Stomach (tissue), 9 donors: Measurements from ENCODE around the gene SEMA3D. TPM values are rescaled to one million over a fixed set of nuclear protein-coding genes. Genes with fewer than 3 reads are reported as not detected.
A peak's percentile ranks its signal among the peaks of the same experiment; 100 is the strongest.

Experiments used
- DNase-seq, 2 donors: peaks; one replicate each; pipeline versions ENCODE4 v3.0.0 to v3.0.0-alpha.2; 2013 to 2019
- H3K27ac ChIP-seq, 5 donors: fragments of 200-600 bp in 4 of 5; sonication (generic) in 4 of 5; one replicate each; pipeline ENCODE4 v1.5.1; 2013 to 2019; ENCODE audit warnings: mild to moderate bottlenecking in 1 of 5, moderate library complexity in 1 of 5
- H3K27me3 ChIP-seq, 3 donors: fragments of 200-600 bp; sonication (generic); one replicate each; pipeline ENCODE4 v1.5.1; 2017 to 2019; ENCODE audit warnings: mixed run types in 1 of 3
- H3K36me3 ChIP-seq, 4 donors: fragments of 200-600 bp; sonication (generic); 1 replicate in 3 of 4; 2 replicates in 1 of 4; pipeline ENCODE4 v1.5.1; 2016 to 2019
- H3K4me1 ChIP-seq, 4 donors: fragments of 200-600 bp; sonication (generic); one replicate each; pipeline ENCODE4 v1.5.1; 2016 to 2019
- H3K4me3 ChIP-seq, 4 donors: fragments of 200-600 bp; sonication (generic) in 3 of 4; one replicate each; pipeline ENCODE4 v1.5.1; 2016 to 2019; ENCODE audit warnings: mild to moderate bottlenecking in 1 of 4
- H3K9me3 ChIP-seq, 4 donors: fragments of 200-600 bp; sonication (generic); one replicate each; pipeline ENCODE4 v1.5.1; 2016 to 2019
- CTCF ChIP-seq, 7 experiments: fragments of 450-650 bp in 4 of 7; fragments of 200-600 bp in 3 of 7; sonication (generic) in 3 of 7; IDR thresholded peaks; one replicate each; pipeline ENCODE4 v1.5.1; 2016 to 2019; ENCODE audit warnings: antibody characterized with exemption in 7 of 7, control low read depth in 2 of 7, mild to moderate bottlenecking in 1 of 7
- EP300 ChIP-seq: sonication (generic); formaldehyde crosslinking; IDR thresholded peaks from one replicate; pipeline ENCODE4 v1.6.1; 2017; ENCODE audit warnings: antibody characterized with exemption
- POLR2A ChIP-seq, 4 donors: fragments of 450-650 bp; IDR thresholded peaks; one replicate each; pipeline ENCODE4 v1.6.1; 2016; ENCODE audit warnings: antibody characterized with exemption in 4 of 4, control low read depth in 2 of 4, mild to moderate bottlenecking in 1 of 4, moderate library complexity in 1 of 4
- POLR2AphosphoS5 ChIP-seq, 3 donors: sonication (generic); formaldehyde crosslinking; IDR thresholded peaks; one replicate each; pipeline ENCODE4 v1.6.1; 2016; ENCODE audit warnings: antibody characterized with exemption in 3 of 3
- WGBS, 5 donors: extraction: QIAGEN DNeasy Blood & Tissue Kit in 3 of 5; methylation state at CpG; one replicate each; pipeline versions ENCODE4 v1.1.5 to v1.1.7; 2013 to 2018; 5-methylcytosine and 5-hydroxymethylcytosine counted together
- intact Hi-C: fragments of 100-400 bp; cut with DNase I; formaldehyde crosslinking; loops from one replicate; pipeline ENCODE4 v1.15.1; 2023; ENCODE audit warnings: low total_unique reads
- polyA plus RNA-seq, 3 donors: library from polyadenylated mRNA; stranded (reverse); fragments of 200-250 nt; gene quantifications; one replicate each; pipeline ENCODE4 v1.2.3, GENCODE V29; 2013
- total RNA-seq, 5 donors: library from RNA; depleted of rRNA; stranded (reverse); fragments of >200 nt; gene quantifications; one replicate each; pipeline versions ENCODE4 v1.1.0 to v1.2.3, GENCODE V29; 2014 to 2016
- donor health status: healthy with polysubstance abuse.
- donor health status: Bipolar disorder and iron deficiency.
- donor health status: healthy.

Gene SEMA3D
- total and polyA plus RNA-seq, 8 donors, result 0.44 to 20.9 (median 2.6) TPM; not detected in 1

GRCh38 chr7:85022064-85022697 lies 164.7 kb downstream of the SEMA3D start:
- Histone ChIP-seq H3K27ac (no peak overlapping the region), H3K36me3 (no peaks in the 10 kb centered on the region), H3K9me3 (no peaks in the 10 kb centered on the region), H3K4me1 (peaks cover 0 to 17% (median 8%) of the 10 kb centered on the region in 4 donors), H3K27me3 (no peaks in the 10 kb centered on the region), H3K4me3 (no peak overlapping the region)
- DNase-seq, result no peak
- TF ChIP-seq EP300, result no peak
- no peak for TF ChIP-seq CTCF (IDR thresholded peaks at IDR 0.05)
- TF ChIP-seq POLR2AphosphoS5 (IDR thresholded peaks at IDR 0.05), result no peak
- TF ChIP-seq POLR2A (IDR thresholded peaks at IDR 0.05), result no peak
- intact Hi-C loops, result loop anchor here (10.0 kb wide), 2 partner anchors 1047 to 1087 kb away; no protein-coding TSS in a partner anchor
- 59 to 83% (median 73%) methylated on average over 5 of the region's 5 CpGs for WGBS, 5 donors

GRCh38 chr7:85021101-85021704 lies 165.7 kb downstream of the SEMA3D start:
- DNase-seq, result no peak
- H3K27ac ChIP-seq, result no peak overlapping the region
- H3K4me1 ChIP-seq, result peaks cover 0 to 17% (median 8%) of the 10 kb centered on the region in 4 donors
- H3K36me3 ChIP-seq, result no peaks in the 10 kb centered on the region
- H3K27me3 ChIP-seq, result no peaks in the 10 kb centered on the region
- 81 to 84% (median 83%) methylated on average over 4 of the region's 4 CpGs for WGBS, 5 donors
- TF ChIP-seq POLR2A (IDR thresholded peaks at IDR 0.05), result no peak
- TF ChIP-seq EP300, result no peak
- peak in 5 of 7 experiments; percentile 24 to 43 (median 34) for TF ChIP-seq CTCF (IDR thresholded peaks at IDR 0.05)
- no peak overlapping the region for H3K4me3 ChIP-seq
- H3K9me3 ChIP-seq, result no peaks in the 10 kb centered on the region
- intact Hi-C loops, result loop anchor here (10.0 kb wide), 2 partner anchors 1046 to 1086 kb away; no protein-coding TSS in a partner anchor

- WGBS, 5 donors, result 87 to 96% (median 94%) methylated on average over 3 of the region's 3 CpGs
- Histone ChIP-seq H3K9me3 (no peaks in the 10 kb centered on the region), H3K27ac (no peak overlapping the region), H3K4me3 (no peak overlapping the region), H3K4me1 (peaks cover 0 to 7% (median 2%) of the 10 kb centered on the region in 4 donors), H3K36me3 (no peaks in the 10 kb centered on the region), H3K27me3 (no peaks in the 10 kb centered on the region)
- no peak for DNase-seq
- TF ChIP-seq CTCF (IDR thresholded peaks at IDR 0.05), result no peak
- no peak for TF ChIP-seq POLR2A (IDR thresholded peaks at IDR 0.05)
- no peak for TF ChIP-seq EP300
- no peak for TF ChIP-seq POLR2AphosphoS5 (IDR thresholded peaks at IDR 0.05)
- intact Hi-C loops, result loop anchor here (10.0 kb wide), 2 partner anchors 1045 to 1085 kb away; no protein-coding TSS in a partner anchor
Measured at GRCh38 chr7:85019778-85020177, 167.1 kb downstream of the SEMA3D start.

- DNase-seq, result no peak
- Histone ChIP-seq H3K4me1 (peaks cover 0 to 3% (median 0%) of the 10 kb centered on the region in 4 donors), H3K27ac (no peak overlapping the region), H3K9me3 (no peaks in the 10 kb centered on the region), H3K27me3 (no peaks in the 10 kb centered on the region), H3K36me3 (no peaks in the 10 kb centered on the region), H3K4me3 (no peak overlapping the region)
- intact Hi-C loops, result no loop called here
- WGBS, 5 donors, result 79 to 100% (median 95%) methylated on average over 1 of the region's 1 CpG
- TF ChIP-seq POLR2A (IDR thresholded peaks at IDR 0.05), result no peak
Measured at GRCh38 chr7:85019176-85019575, 167.7 kb downstream of the SEMA3D start.

GRCh38 chr7:85018498-85018897 lies 168.4 kb downstream of the SEMA3D start:
- Histone ChIP-seq H3K4me3 (no peak overlapping the region), H3K9me3 (no peaks in the 10 kb centered on the region), H3K27ac (no peak overlapping the region), H3K36me3 (no peaks in the 10 kb centered on the region), H3K27me3 (no peaks in the 10 kb centered on the region), H3K4me1 (peaks cover 0 to 3% (median 0%) of the 10 kb centered on the region in 4 donors)
- 88 to 100% (median 92%) methylated on average over 1 of the region's 1 CpG for WGBS, 5 donors
- intact Hi-C loops, result no loop called here
- no peak for DNase-seq
- TF ChIP-seq POLR2AphosphoS5 (IDR thresholded peaks at IDR 0.05) (no peak), POLR2A (IDR thresholded peaks at IDR 0.05) (no peak), EP300 (no peak), CTCF (IDR thresholded peaks at IDR 0.05) (no peak)
